Lung (tissue), 12 donors: ENCODE results near the gene MMP25. TPM values are rescaled to one million over a fixed set of nuclear protein-coding genes. Genes with fewer than 3 reads are reported as not detected.
"Not testable (repeated sequence)": the region's sequence is repeated elsewhere in the genome, so short reads cannot be mapped to it uniquely, and the experiment has no call there.

ENCODE experiments used
- ATAC-seq: fragments of 200-7000 bp; cut with Tn5 transposase; one replicate; pipeline ENCODE4 v1.9.1; 2020; ENCODE audit warnings: moderate number of reproducible peaks; ENCODE audit not compliant: insufficient read depth, low FRiP score
- DNase-seq, 3 donors: peaks; one replicate each; pipeline ENCODE4 v3.0.0-alpha.2; 2013 to 2017
- H3K27ac ChIP-seq, 2 donors: one replicate each; pipeline ENCODE4 v1.5.1; 2013; ENCODE audit warnings: mild to moderate bottlenecking in 2 of 2, moderate library complexity in 2 of 2, control low read depth in 1 of 2, inconsistent platforms in 1 of 2, low read depth in 1 of 2, low read length in 1 of 2
- H3K27me3 ChIP-seq, 3 donors: one replicate each; pipeline ENCODE4 v1.5.1; 2013; ENCODE audit warnings: low read length in 2 of 3; ENCODE audit not compliant: control insufficient read depth in 3 of 3, insufficient read depth in 3 of 3
- H3K36me3 ChIP-seq, 4 donors: one replicate each; pipeline ENCODE4 v1.5.1; 2013; ENCODE audit warnings: low read length in 4 of 4, mild to moderate bottlenecking in 1 of 4, moderate library complexity in 1 of 4; ENCODE audit not compliant: control insufficient read depth in 4 of 4, insufficient read depth in 4 of 4
- H3K4me1 ChIP-seq, 5 donors: one replicate each; pipeline ENCODE4 v1.5.1; 2013; ENCODE audit warnings: low read length in 5 of 5, mild to moderate bottlenecking in 2 of 5, moderate library complexity in 1 of 5; ENCODE audit not compliant: control insufficient read depth in 5 of 5, insufficient read depth in 5 of 5
- H3K4me3 ChIP-seq: one replicate; pipeline ENCODE4 v1.5.1; 2013; ENCODE audit warnings: mild to moderate bottlenecking, control low read depth, moderate library complexity
- H3K9ac ChIP-seq, 2 donors: one replicate each; pipeline ENCODE4 v1.5.1; 2013; ENCODE audit warnings: low read length in 2 of 2, control low read depth in 1 of 2; ENCODE audit not compliant: insufficient read depth in 1 of 2
- H3K9me3 ChIP-seq, 4 donors: one replicate each; pipeline ENCODE4 v1.5.1; 2013; ENCODE audit warnings: low read length in 3 of 4, mild to moderate bottlenecking in 1 of 4, moderate library complexity in 1 of 4; ENCODE audit not compliant: control insufficient read depth in 4 of 4, insufficient read depth in 3 of 4
- CTCF ChIP-seq: IDR thresholded peaks from 2 replicates; pipeline ENCODE4 v1.5.1; 2012; ENCODE audit warnings: mild to moderate bottlenecking; ENCODE audit errors: control extremely low read depth, extremely low read depth
- WGBS, 2 donors: extraction: QIAGEN DNeasy Blood & Tissue Kit; methylation state at CpG; one replicate each; pipeline ENCODE4 v1.1.7; 2013; 5-methylcytosine and 5-hydroxymethylcytosine counted together
- polyA plus RNA-seq, 2 donors: library from polyadenylated mRNA; stranded (reverse); fragments of 200-250 nt; gene quantifications; one replicate each; pipeline ENCODE4 v1.2.1, GENCODE V29; 2013
- total RNA-seq, 2 donors: library from RNA; depleted of rRNA in 1 of 2; stranded (reverse); fragments of >200 nt in 1 of 2; gene quantifications; one replicate each; pipeline ENCODE4 v1.2.1, GENCODE V29; 2014 to 2021
- donor health status: control.
- donor health status: control.
- donor health status: Bipolar disorder and iron deficiency.
- donor health status: healthy.
- donor health status: DM: yes; HTN: yes; CAD: no.

Gene MMP25
- total and polyA plus RNA-seq, 4 donors: 4.2 to 94.4 (median 20.6) TPM

GRCh38 chr16:3080024-3080423 is 33.7 kb downstream of the MMP25 start:
- Histone ChIP-seq H3K9me3 (no peaks in the 10 kb centered on the region), H3K36me3 (no peaks in the 10 kb centered on the region), H3K4me1 (peaks cover 0 to 5% (median 0%) of the 10 kb centered on the region in 5 donors), H3K27ac (no peak overlapping the region), H3K4me3 (no peak overlapping the region), H3K27me3 (peaks cover 0 to 4% (median 0%) of the 10 kb centered on the region in 3 donors), H3K9ac (no peak overlapping the region)
- 89 to 94% methylated on average over 17 of the region's 17 CpGs for WGBS, 2 donors
- no peak for ATAC-seq
- no peak for DNase-seq
- TF ChIP-seq CTCF: no peak

GRCh38 chr16:3081957-3082356 is 35.6 kb downstream of the MMP25 start:
- not testable (repeated sequence) for H3K27ac ChIP-seq, H3K4me3 ChIP-seq, H3K27me3 ChIP-seq, ATAC-seq, H3K36me3 ChIP-seq, H3K9me3 ChIP-seq, H3K4me1 ChIP-seq, H3K9ac ChIP-seq, DNase-seq
- WGBS, 2 donors: 92 to 94% methylated on average over 13 of the region's 13 CpGs

- ATAC-seq, H3K9me3 ChIP-seq, H3K4me1 ChIP-seq, H3K27me3 ChIP-seq, H3K27ac ChIP-seq, H3K9ac ChIP-seq, H3K4me3 ChIP-seq, DNase-seq, H3K36me3 ChIP-seq: not testable (repeated sequence)
- WGBS, 2 donors: 94 to 96% methylated on average over 8 of the region's 8 CpGs
Measured at GRCh38 chr16:3083408-3083807, 37.0 kb downstream of the MMP25 start.

GRCh38 chr16:3084491-3084890 is 38.1 kb downstream of the MMP25 start:
- Histone ChIP-seq H3K4me3 (no peak overlapping the region), H3K9ac (no peak overlapping the region), H3K4me1 (peaks cover 0 to 14% (median 3%) of the 10 kb centered on the region in 5 donors), H3K9me3 (no peaks in the 10 kb centered on the region), H3K36me3 (no peaks in the 10 kb centered on the region), H3K27me3 (peaks cover 0 to 4% (median 0%) of the 10 kb centered on the region in 3 donors), H3K27ac (no peak overlapping the region)
- ATAC-seq (no peak), DNase-seq (no peak)
- no peak for TF ChIP-seq CTCF
- 86 to 89% methylated on average over 1 of the region's 1 CpG for WGBS, 2 donors
